ENCODE results near the gene LRP6. TPM values are rescaled to one million over a fixed set of nuclear protein-coding genes. Genes with fewer than 3 reads are reported as not detected.

Gene LRP6
- total and polyA plus RNA-seq, 2 of the 13 experiments (the other 11 are each of a cell fraction or from before 2014, with no cell fraction given) = 33.8 to 42.0 TPM

GRCh38 chr12:12086973-12087692 is 179.7 kb downstream of the LRP6 start (continued):
- TF ChIP-seq, protein P1, sequence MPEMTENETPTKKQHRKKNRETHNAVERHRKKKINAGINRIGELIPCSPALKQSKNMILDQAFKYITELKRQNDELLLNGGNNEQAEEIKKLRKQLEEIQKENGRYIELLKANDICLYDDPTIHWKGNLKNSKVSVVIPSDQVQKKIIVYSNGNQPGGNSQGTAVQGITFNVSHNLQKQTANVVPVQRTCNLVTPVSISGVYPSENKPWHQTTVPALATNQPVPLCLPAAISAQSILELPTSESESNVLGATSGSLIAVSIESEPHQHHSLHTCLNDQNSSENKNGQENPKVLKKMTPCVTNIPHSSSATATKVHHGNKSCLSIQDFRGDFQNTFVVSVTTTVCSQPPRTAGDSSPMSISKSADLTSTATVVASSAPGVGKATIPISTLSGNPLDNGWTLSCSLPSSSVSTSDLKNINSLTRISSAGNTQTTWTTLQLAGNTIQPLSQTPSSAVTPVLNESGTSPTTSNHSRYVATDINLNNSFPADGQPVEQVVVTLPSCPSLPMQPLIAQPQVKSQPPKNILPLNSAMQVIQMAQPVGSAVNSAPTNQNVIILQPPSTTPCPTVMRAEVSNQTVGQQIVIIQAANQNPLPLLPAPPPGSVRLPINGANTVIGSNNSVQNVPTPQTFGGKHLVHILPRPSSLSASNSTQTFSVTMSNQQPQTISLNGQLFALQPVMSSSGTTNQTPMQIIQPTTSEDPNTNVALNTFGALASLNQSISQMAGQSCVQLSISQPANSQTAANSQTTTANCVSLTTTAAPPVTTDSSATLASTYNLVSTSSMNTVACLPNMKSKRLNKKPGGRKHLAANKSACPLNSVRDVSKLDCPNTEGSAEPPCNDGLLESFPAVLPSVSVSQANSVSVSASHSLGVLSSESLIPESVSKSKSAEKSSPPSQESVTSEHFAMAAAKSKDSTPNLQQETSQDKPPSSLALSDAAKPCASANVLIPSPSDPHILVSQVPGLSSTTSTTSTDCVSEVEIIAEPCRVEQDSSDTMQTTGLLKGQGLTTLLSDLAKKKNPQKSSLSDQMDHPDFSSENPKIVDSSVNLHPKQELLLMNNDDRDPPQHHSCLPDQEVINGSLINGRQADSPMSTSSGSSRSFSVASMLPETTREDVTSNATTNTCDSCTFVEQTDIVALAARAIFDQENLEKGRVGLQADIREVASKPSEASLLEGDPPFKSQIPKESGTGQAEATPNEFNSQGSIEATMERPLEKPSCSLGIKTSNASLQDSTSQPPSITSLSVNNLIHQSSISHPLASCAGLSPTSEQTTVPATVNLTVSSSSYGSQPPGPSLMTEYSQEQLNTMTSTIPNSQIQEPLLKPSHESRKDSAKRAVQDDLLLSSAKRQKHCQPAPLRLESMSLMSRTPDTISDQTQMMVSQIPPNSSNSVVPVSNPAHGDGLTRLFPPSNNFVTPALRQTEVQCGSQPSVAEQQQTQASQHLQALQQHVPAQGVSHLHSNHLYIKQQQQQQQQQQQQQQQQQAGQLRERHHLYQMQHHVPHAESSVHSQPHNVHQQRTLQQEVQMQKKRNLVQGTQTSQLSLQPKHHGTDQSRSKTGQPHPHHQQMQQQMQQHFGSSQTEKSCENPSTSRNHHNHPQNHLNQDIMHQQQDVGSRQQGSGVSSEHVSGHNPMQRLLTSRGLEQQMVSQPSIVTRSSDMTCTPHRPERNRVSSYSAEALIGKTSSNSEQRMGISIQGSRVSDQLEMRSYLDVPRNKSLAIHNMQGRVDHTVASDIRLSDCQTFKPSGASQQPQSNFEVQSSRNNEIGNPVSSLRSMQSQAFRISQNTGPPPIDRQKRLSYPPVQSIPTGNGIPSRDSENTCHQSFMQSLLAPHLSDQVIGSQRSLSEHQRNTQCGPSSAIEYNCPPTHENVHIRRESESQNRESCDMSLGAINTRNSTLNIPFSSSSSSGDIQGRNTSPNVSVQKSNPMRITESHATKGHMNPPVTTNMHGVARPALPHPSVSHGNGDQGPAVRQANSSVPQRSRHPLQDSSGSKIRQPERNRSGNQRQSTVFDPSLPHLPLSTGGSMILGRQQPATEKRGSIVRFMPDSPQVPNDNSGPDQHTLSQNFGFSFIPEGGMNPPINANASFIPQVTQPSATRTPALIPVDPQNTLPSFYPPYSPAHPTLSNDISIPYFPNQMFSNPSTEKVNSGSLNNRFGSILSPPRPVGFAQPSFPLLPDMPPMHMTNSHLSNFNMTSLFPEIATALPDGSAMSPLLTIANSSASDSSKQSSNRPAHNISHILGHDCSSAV (CRISPR knock-in tag; IDR thresholded peaks at IDR 0.05; ENCODE audit: borderline replicate concordance) = no peak
- TF ChIP-seq HNRNPH1 (optimal IDR thresholded peaks at IDR 0.05; ENCODE audit: low read depth, low read length) = no peak
- TF ChIP-seq ZNF33A (CRISPR knock-in tag; IDR thresholded peaks at IDR 0.05; ENCODE audit: borderline replicate concordance) = no peak
- TF ChIP-seq, protein P2, sequence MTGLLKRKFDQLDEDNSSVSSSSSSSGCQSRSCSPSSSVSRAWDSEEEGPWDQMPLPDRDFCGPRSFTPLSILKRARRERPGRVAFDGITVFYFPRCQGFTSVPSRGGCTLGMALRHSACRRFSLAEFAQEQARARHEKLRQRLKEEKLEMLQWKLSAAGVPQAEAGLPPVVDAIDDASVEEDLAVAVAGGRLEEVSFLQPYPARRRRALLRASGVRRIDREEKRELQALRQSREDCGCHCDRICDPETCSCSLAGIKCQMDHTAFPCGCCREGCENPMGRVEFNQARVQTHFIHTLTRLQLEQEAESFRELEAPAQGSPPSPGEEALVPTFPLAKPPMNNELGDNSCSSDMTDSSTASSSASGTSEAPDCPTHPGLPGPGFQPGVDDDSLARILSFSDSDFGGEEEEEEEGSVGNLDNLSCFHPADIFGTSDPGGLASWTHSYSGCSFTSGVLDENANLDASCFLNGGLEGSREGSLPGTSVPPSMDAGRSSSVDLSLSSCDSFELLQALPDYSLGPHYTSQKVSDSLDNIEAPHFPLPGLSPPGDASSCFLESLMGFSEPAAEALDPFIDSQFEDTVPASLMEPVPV (CRISPR knock-in tag; IDR thresholded peaks at IDR 0.05) = no peak
- no peak for TF ChIP-seq FOSL2 (CRISPR knock-in tag; IDR thresholded peaks at IDR 0.05)
- no peak for TF ChIP-seq DRAP1 (CRISPR knock-in tag; IDR thresholded peaks at IDR 0.05)
- no peak for TF ChIP-seq HMGXB4 (CRISPR knock-in tag; IDR thresholded peaks at IDR 0.05; ENCODE audit: borderline replicate concordance in 1 of 2, low read depth in 1 of 2)
- TF ChIP-seq ZMYM2 (CRISPR knock-in tag; IDR thresholded peaks at IDR 0.05) = no peak
- no peak for TF ChIP-seq ZNF337 (CRISPR knock-in tag; IDR thresholded peaks at IDR 0.05; ENCODE audit: borderline replicate concordance, low read depth)

Data from HepG2 (cell line).